Stimulated activated CD8-positive, alpha-beta memory T cell treated with anti-CD3 and anti-CD28 coated beads, Interleukin-4, amount 100 ng/mL, for 24 hours (primary cell): ENCODE results near the gene HCFC1R1.
A peak's percentile ranks its signal among the peaks of the same experiment; 100 is the strongest.

Experiments
- DNase-seq: peaks from one replicate; pipeline ENCODE4 v3.0.0-alpha.2; 2020; ENCODE audit warnings: low read depth

The HCFC1R1 gene

GRCh38 chr16:3020247-3020603 is 3.5 kb downstream of the HCFC1R1 start, which contains the start of gene TNFRSF12A:
Gene TNFRSF12A, plus strand, starts transcription at chr16:3020368. Its CDS starts 30 bp downstream, at chr16:3020398.
- DNase-seq, result peak; percentile 58

DNA sequence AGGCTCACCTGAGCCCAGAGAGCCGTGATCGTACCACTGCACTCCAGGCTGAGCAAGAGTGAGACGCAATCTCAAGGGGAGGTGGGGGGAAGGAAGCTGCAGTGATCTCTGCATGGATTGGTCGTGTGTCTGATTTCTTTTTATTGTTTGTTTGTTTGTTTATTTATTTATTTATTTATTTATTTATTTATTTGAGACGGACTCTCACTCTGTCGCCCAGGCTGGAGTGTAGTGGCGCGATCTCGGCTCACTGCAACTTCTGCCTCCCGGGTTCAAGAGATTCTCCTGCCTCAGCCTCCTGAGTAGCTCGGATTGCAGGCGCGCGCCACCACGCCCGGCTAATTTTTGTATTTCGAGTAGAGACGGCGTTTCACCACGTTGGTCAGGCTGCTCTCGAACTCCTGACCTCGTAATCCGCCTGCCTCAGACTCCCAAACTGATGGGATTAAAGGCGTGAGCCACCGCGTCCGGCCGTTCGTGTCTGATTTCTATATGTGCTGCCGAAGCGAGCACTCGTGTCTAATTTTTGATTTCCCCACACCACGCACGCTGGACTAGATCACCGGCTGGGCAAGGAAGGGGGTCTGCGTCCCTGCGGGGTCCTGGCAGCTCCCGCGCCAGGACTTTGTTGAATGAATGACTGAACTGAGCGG is 4.0 kb downstream of the HCFC1R1 start:
- DNase-seq, result no peak

DNA sequence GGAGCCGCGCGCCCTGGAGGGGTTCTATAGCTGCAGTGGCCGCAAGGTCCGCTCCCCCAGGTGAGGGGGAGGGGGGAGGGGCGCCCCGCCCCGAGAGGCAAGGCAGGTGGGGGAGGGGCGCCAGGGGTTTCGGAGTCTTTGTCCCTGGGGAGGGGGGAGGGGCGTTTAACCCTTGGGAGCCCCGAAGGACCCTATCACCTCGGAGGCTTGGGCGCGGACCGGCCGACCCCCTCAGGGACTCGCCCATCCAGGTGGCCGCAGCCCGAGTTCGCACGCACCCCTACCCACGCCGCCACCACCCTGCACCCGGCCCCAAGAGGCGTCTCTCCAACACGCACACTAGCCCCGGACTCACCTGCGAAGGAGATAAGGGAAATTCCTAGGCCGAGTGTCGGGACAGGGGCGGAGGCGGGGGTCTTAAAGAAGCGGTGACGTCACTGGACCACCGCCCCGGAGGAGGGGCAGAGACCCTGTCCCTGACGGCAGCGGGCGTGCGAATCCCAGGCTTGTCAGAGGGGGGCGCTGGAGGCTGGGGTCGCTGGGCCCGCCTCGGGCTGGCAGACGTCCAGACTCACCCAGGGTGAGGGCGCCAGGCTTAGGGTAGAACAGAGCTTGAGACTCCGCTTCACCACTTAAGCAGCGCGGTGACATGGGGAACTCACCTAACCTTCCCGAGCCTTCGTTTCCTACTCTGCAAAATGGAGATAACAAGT is 5.8 kb downstream of the HCFC1R1 start, which contains the start of gene CLDN6:
Gene CLDN6 (minus strand): TSS at position 390 of the 713 bp plus-strand sequence. CDS start 2,162 bp downstream, outside the sequence.
- no peak for DNase-seq

- no peak for DNase-seq
Observed at GRCh38 chr16:3017344-3017743, 6.4 kb downstream of the HCFC1R1 start.

DNA sequence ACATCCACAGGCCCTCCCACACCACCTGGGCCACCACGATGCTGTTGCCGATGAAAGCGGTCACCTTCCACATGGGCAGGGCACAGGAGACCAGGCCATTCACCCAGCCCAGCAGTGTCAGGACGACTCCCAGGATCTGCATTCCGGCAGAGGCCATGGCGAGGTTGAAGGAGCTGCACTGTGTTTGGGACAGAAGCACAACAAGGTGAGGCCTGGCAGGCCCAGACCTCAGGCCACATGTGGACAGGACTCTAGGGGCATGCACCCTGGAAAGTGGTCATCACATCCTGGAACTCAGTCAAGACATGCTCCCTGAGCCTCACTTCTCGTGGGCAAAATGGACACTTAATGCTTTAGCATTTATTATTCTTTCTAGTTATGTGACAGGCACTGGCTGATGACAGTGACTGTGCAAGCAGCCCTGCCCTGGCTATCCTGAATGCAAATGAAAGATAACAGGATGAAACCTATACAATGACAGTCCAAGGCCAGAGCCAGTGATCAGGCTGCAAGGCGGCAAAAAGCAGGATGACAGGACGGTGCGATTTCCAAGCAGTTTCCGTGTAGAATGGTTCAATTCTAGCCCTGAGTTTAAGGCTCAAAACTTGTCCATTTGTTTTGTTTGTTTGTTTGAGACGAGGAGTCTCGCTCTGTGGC is 7.7 kb downstream of the HCFC1R1 start:
- DNase-seq, result no peak

GRCh38 chr16:3014971-3015370 is 8.8 kb downstream of the HCFC1R1 start:
- no peak for DNase-seq

GRCh38 chr16:3013998-3014690 is 9.6 kb downstream of the HCFC1R1 start:
- DNase-seq, result no peak

DNA sequence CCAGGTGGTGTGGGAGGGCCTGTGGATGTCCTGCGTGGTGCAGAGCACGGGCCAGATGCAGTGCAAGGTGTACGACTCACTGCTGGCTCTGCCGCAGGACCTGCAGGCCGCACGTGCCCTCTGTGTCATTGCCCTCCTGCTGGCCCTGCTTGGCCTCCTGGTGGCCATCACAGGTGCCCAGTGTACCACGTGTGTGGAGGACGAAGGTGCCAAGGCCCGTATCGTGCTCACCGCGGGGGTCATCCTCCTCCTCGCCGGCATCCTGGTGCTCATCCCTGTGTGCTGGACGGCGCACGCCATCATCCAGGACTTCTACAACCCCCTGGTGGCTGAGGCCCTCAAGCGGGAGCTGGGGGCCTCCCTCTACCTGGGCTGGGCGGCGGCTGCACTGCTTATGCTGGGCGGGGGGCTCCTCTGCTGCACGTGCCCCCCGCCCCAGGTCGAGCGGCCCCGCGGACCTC is 10.2 kb downstream of the HCFC1R1 start:
- DNase-seq, result no peak

- DNase-seq, result no peak
Observed at GRCh38 chr16:3012828-3013420, 10.8 kb downstream of the HCFC1R1 start, which contains the start of gene CLDN9. Gene CLDN9, plus strand, starts transcription at chr16:3012923. Its CDS starts 440 bp downstream, at chr16:3013363.

- no peak for DNase-seq
Observed at GRCh38 chr16:3012246-3012645, 11.5 kb downstream of the HCFC1R1 start.

DNA sequence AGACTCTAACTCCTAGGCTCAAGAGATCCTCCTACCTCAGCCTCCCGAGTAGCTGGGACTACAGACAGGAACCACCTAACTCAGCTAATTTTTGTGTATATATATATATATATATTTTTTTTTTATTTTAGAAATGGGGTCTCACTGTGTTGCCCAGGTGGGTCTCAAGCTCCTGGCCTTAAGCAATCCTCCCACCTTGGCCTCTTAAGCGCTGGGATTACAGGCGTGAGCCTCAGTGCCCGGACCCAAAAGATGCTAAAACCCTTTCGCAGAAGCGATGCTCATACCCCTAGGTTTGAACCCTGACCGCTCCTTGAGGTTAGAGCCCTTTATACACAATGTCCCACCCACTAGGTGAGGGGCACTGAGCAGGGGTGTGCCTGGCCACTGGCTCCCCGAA is 13.2 kb downstream of the HCFC1R1 start:
- DNase-seq, result no peak

GRCh38 chr16:3009568-3010390 is 14.0 kb downstream of the HCFC1R1 start:
- DNase-seq, result no peak

- DNase-seq, result no peak
Observed at GRCh38 chr16:3008690-3009037, 15.1 kb downstream of the HCFC1R1 start.

DNA sequence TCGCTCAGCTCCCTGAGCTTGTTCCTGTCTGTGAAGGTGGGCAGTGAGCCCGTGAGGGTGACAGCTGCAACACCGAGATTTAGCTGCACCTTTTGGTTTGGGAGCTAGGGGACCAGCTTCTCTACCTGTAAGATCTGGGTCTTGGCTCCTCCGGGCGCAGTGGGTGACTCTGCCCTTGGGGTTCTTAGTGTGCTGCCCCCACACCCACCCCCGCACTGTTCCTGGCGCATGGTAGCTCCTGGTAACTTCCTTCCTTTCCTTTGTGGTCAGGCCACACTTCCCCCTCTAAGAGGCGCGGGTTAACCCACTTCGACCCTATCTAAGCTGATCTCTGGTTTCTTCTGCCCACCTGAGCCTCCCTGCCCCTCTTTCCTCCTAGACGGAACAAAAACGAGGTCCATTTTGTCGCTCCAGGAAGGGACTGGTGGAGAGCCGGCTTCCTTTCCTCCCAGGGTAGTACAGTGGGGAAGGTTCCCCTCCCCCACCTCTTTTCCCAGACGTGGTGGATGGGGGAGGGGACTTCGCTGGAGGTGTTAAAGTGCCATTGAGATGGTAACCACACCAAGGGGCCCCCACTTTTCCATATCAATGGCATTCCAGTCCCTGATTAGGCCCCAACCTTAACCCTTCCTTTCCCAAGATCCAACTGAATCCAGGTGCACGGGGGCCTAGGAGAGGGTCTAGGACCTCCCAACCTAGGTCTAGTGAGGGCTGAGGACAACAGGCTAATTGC is 15.6 kb downstream of the HCFC1R1 start:
- DNase-seq, result no peak

GRCh38 chr16:3007059-3007956 is 16.4 kb downstream of the HCFC1R1 start:
- DNase-seq, result no peak

DNA sequence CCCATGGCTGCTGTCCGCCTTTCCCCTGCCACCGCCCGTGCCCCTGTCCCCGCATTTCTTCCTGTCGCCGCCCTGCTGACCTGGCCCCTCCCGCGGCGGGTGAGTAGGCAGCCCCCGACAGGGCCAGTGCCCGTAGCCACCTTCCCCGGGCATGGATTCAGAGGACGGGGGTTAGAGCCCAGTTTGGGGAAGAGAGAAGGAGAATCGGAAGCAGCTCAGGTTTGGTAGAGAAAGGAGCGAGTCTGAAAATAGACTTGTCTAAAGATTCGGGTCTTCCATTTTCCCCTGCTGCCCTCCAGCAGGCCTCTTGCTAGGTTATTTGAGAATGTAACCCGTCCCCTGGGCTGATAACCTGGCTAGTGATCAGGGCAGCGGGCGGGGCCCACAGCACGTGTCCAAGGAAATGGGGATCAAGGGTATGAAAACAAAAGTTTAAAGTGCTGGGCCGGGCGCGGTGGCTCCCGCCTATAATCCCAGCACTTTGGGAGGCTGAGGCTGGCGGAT is 18.9 kb downstream of the HCFC1R1 start:
- DNase-seq, result no peak

GRCh38 chr16:3004319-3004718 is 19.4 kb downstream of the HCFC1R1 start:
- DNase-seq, result no peak

DNA sequence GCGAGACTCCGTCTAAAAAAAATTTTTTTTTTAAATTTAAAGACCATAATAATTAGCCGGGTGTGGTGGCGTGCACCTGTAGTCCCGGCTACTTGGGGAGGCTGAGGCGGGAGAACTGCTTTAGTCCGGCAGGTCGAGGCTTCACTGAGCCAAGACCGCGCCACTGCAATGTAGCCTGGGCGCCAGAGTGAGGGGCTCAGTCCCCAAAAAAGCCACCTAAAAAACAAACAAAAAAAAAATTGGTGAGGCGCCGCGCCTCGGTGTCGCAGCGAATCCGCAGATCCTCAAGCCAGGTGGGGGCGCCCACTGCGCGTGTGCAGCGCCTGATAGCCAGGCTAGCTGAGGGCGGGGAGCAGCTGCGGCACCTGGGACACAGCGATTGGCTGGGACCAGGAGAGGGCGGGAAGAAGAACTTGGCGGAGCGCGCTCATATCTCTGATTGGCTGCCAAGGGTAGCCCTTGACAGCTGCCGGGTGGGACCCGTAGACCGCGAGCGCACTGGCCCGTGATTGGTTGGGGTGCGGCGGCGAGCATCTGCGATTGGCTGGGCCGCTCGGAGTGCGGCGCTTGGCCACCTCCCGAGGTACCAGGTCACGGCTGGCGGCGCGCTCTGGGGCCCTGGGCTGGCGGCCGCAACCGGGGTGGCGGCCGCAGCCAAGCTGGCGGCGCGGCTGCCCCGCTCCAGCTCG is 20.0 kb downstream of the HCFC1R1 start:
- DNase-seq, result peak; percentile 92
